GM21786 (cell line): Measurements from ENCODE around the gene NFATC2.

ENCODE experiments used
- ATAC-seq: cut with Tn5 transposase; IDR thresholded peaks from one replicate; pipeline ENCODE4 v1.9.1; 2021; ENCODE audit not compliant: unreplicated experiment

The NFATC2 gene

DNA sequence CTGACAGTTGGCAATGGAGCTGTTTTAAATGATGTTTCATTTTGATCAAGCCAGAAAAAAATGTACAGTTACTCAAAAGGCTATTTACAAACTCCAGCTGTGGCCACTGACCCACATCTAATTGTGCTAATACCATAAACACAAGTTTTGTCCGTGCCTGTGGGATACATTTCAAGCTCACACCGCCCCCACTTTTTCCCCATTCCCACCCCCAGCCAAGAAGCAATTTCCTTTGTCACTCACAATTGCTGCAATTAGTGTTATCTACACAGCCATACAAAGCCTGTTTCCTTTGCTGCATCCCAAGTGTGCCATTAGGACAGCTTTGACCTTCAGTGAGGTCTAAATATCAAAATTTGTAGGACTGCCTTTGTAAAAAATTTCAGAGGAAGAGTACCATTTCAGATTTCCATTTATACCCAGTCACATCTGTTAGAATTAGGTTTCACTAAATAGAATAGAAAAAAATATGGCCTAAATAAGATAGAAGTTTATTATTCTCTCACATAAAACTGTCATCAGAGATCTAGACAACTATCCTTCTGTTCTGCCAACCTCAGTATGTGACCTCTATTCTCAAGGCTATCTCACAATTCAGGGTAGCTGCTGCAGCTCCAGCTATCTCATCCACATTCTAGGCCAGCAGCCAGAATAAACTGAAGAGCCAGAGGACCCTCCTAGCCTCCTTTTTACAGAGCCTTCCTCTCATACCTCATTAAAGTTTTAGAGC is 202.6 kb downstream of the NFATC2 start:
- ATAC-seq, result no peak

DNA sequence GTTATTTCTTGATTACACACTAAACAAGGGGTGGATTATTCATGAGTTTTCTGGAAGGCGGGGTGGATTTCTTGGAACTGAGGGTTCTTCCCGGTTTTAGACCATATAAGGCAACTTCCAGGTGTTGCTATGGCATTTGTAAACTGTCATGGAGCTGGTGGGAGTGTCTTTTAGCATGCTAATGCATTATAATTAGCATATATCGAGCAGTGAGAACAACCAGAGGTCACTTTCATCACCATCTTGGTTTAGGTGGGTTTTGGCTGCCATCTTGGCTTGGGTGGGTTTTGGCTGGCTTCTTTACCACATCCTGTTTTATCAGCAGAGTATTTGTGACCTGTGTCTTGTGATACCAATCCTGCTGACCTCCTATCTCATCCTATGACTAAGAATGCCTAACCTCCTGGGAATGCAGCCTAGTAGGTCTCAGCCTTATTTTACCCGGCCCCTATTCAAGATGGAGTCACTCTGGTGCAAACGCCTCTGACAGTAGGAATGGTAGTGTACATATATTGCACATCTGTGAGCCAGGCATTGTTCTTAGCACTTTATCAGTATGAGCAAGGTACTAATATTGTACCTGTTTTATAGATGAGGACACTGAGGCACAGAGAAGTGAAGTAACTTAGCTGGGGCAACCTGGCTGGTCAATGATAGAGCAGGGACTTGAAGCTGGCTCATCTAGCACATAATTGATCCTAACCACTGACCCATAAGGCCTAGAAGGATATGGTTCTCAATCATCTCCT is 203.7 kb downstream of the NFATC2 start:
- ATAC-seq, result no peak

GRCh38 chr20:51337126-51337805 is 205.3 kb downstream of the NFATC2 start:
- no peak for ATAC-seq
